Uterus (tissue), 2 donors: ENCODE results near the gene STOX1.

Experiments
- POLR2A ChIP-seq, 2 donors: fragments of 450-650 bp; IDR thresholded peaks; one replicate each; pipeline ENCODE4 v1.6.1; 2016; ENCODE audit warnings: antibody characterized with exemption in 2 of 2, mild to moderate bottlenecking in 1 of 2, moderate library complexity in 1 of 2
- TF ChIP-seq, protein P1 (sequence below), 4 experiments: fragments of 200-600 bp in 2 of 4; fragments of 450-650 bp in 2 of 4; sonication (generic) in 2 of 4; IDR thresholded peaks; one replicate each; pipeline ENCODE4 v1.5.1; 2016 to 2019; ENCODE audit warnings: antibody characterized with exemption in 4 of 4, mild to moderate bottlenecking in 2 of 4, moderate library complexity in 1 of 4

DNA sequence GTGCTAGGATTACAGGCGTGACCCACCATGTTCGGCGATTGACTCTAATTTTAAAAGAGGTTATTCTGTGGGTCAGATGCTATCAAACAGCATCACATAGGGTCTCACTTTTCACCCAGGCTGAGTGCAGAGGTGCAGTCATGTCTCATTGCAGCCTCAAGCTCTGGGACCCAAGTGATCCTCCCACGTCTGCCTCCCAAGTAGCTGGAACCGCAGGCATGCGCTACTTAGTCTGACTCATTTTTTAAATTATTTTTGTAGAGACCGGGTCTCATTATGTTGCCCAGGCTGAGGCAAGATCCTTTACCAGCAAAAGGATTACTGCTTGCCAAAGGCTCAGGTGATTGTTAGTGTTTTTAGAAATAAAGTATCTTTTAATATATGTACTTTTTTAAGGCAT is 42.9 kb upstream of the STOX1 start:
- TF ChIP-seq, protein P1, sequence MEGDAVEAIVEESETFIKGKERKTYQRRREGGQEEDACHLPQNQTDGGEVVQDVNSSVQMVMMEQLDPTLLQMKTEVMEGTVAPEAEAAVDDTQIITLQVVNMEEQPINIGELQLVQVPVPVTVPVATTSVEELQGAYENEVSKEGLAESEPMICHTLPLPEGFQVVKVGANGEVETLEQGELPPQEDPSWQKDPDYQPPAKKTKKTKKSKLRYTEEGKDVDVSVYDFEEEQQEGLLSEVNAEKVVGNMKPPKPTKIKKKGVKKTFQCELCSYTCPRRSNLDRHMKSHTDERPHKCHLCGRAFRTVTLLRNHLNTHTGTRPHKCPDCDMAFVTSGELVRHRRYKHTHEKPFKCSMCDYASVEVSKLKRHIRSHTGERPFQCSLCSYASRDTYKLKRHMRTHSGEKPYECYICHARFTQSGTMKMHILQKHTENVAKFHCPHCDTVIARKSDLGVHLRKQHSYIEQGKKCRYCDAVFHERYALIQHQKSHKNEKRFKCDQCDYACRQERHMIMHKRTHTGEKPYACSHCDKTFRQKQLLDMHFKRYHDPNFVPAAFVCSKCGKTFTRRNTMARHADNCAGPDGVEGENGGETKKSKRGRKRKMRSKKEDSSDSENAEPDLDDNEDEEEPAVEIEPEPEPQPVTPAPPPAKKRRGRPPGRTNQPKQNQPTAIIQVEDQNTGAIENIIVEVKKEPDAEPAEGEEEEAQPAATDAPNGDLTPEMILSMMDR (IDR thresholded peaks at IDR 0.05), result no peak
- TF ChIP-seq POLR2A (IDR thresholded peaks at IDR 0.05), result no peak
